ENCODE results near the gene MAGT1.
"Not testable (repeated sequence)": the region's sequence is repeated elsewhere in the genome, so short reads cannot be mapped to it uniquely, and the experiment has no call there.

- TF ChIP-seq, protein P1, sequence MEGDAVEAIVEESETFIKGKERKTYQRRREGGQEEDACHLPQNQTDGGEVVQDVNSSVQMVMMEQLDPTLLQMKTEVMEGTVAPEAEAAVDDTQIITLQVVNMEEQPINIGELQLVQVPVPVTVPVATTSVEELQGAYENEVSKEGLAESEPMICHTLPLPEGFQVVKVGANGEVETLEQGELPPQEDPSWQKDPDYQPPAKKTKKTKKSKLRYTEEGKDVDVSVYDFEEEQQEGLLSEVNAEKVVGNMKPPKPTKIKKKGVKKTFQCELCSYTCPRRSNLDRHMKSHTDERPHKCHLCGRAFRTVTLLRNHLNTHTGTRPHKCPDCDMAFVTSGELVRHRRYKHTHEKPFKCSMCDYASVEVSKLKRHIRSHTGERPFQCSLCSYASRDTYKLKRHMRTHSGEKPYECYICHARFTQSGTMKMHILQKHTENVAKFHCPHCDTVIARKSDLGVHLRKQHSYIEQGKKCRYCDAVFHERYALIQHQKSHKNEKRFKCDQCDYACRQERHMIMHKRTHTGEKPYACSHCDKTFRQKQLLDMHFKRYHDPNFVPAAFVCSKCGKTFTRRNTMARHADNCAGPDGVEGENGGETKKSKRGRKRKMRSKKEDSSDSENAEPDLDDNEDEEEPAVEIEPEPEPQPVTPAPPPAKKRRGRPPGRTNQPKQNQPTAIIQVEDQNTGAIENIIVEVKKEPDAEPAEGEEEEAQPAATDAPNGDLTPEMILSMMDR (optimal IDR thresholded peaks at IDR 0.05 in 1 of 3, IDR thresholded peaks at IDR 0.05 in 1 of 3, conservative IDR thresholded peaks at IDR 0.05 in 1 of 3; ENCODE audit: extremely low read depth in 1 of 3, insufficient read depth in 2 of 3, low read length in 3 of 3) = not testable (repeated sequence)
- not testable (repeated sequence) for TF ChIP-seq EZH2 (IDR thresholded peaks at IDR 0.05; ENCODE audit: low read length)
Measured at GRCh38 chrX:77945031-77945430, 49.8 kb upstream of the MAGT1 start.
